Cardiac muscle cell (in vitro differentiated cells and primary cell): ENCODE results near the gene TMA7. TPM values are rescaled to one million over a fixed set of nuclear protein-coding genes. Genes with fewer than 3 reads are reported as not detected.

Experiments used
- DNase-seq, 2 donors: peaks; one replicate each; pipeline versions ENCODE4 v3.0.0 to v3.0.0-alpha.2; 2010 to 2017; ENCODE audit warnings: low read depth in 1 of 2, low spot score in 1 of 2
- H3K27ac ChIP-seq: fragments of 200-600 bp; sonication (generic); 2 replicates; pipeline ENCODE4 v1.5.1; 2016
- H3K27me3 ChIP-seq: fragments of 200-600 bp; sonication (generic); 2 replicates; pipeline ENCODE4 v1.6.0; 2016; ENCODE audit warnings: control low read depth
- H3K36me3 ChIP-seq: fragments of 200-600 bp; sonication (generic); 2 replicates; pipeline ENCODE4 v1.5.1; 2016; ENCODE audit warnings: control low read depth
- H3K4me1 ChIP-seq: fragments of 200-600 bp; sonication (generic); 2 replicates; pipeline ENCODE4 v1.8.1; 2017; ENCODE audit warnings: low read depth, mild to moderate bottlenecking, mixed run types
- H3K4me3 ChIP-seq: fragments of 200-600 bp; sonication (generic); 2 replicates; pipeline ENCODE4 v1.5.1; 2016; ENCODE audit warnings: mild to moderate bottlenecking
- H3K9me3 ChIP-seq: fragments of 200-600 bp; sonication (generic); 2 replicates; pipeline ENCODE4 v1.5.1; 2017; ENCODE audit warnings: low read depth, mild to moderate bottlenecking, control low read depth
- polyA plus RNA-seq: library from polyadenylated mRNA; unstranded; fragments of >200 nt; fragmentation: Nextera tagmentation; extraction: Ambion mirVana; gene quantifications from 2 replicates; pipeline ENCODE4 v1.2.1, GENCODE V29; 2016
- total RNA-seq: library from RNA; depleted of rRNA; stranded (reverse); fragments of >200 nt; gene quantifications from 2 replicates; pipeline ENCODE4 v1.2.3, GENCODE V29; 2016
- TF ChIP-seq, protein P1 (sequence below): IDR thresholded peaks from 2 replicates; pipeline ENCODE4 v1.5.1; 2012; ENCODE audit warnings: low read depth, mild to moderate bottlenecking, low read length

The TMA7 gene
- total and polyA plus RNA-seq, 2 experiments from 2014 or later = 172 to 609 TPM

GRCh38 chr3:48417529-48418108 lies 22.4 kb upstream of the TMA7 start:
- H3K36me3 ChIP-seq = peaks cover 11% of the 10 kb centered on the region
- H3K27me3 ChIP-seq = no peaks in the 10 kb centered on the region
- H3K4me1 ChIP-seq = no peaks in the 10 kb centered on the region
- no peak overlapping the region for H3K27ac ChIP-seq
- H3K9me3 ChIP-seq = no peaks in the 10 kb centered on the region
- no peak for DNase-seq
- H3K4me3 ChIP-seq = no peak overlapping the region
- TF ChIP-seq, protein P1, sequence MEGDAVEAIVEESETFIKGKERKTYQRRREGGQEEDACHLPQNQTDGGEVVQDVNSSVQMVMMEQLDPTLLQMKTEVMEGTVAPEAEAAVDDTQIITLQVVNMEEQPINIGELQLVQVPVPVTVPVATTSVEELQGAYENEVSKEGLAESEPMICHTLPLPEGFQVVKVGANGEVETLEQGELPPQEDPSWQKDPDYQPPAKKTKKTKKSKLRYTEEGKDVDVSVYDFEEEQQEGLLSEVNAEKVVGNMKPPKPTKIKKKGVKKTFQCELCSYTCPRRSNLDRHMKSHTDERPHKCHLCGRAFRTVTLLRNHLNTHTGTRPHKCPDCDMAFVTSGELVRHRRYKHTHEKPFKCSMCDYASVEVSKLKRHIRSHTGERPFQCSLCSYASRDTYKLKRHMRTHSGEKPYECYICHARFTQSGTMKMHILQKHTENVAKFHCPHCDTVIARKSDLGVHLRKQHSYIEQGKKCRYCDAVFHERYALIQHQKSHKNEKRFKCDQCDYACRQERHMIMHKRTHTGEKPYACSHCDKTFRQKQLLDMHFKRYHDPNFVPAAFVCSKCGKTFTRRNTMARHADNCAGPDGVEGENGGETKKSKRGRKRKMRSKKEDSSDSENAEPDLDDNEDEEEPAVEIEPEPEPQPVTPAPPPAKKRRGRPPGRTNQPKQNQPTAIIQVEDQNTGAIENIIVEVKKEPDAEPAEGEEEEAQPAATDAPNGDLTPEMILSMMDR = no peak

DNA sequence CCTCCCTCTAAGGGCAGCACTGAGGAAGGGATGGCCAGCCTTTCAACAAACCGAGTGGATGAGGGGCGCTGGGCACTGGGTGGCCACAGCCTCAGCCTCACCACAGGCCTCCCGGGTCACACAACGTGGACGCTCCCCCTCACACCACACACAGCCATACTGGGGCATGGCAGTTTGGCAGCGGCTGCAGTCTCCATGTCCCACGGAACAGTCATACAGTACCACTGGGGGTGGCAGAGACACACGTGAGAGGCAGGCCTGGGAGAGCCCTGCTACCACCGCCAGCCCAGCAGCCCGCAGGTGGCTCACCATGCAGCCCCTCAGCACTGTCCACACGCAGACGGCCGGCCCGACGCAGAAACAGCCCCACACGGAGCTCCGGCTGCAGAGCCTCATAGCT lies 21.9 kb upstream of the TMA7 start:
- TF ChIP-seq, protein P1 = no peak
- H3K27ac ChIP-seq = no peak overlapping the region
- no peak for DNase-seq
- no peak overlapping the region for H3K4me3 ChIP-seq
- H3K9me3 ChIP-seq = no peaks in the 10 kb centered on the region
- peaks cover 11% of the 10 kb centered on the region for H3K36me3 ChIP-seq
- H3K4me1 ChIP-seq = no peaks in the 10 kb centered on the region
- H3K27me3 ChIP-seq = no peaks in the 10 kb centered on the region

- Histone ChIP-seq H3K36me3 (peaks cover 11% of the 10 kb centered on the region), H3K9me3 (no peaks in the 10 kb centered on the region), H3K4me3 (no peak overlapping the region), H3K27me3 (no peaks in the 10 kb centered on the region), H3K27ac (no peak overlapping the region), H3K4me1 (no peaks in the 10 kb centered on the region)
- TF ChIP-seq, protein P1 = no peak
- no peak for DNase-seq
Measured at GRCh38 chr3:48418651-48419050, 21.4 kb upstream of the TMA7 start.

- no peak overlapping the region for H3K4me3 ChIP-seq
- DNase-seq = no peak
- H3K4me1 ChIP-seq = no peaks in the 10 kb centered on the region
- H3K27me3 ChIP-seq = no peaks in the 10 kb centered on the region
- TF ChIP-seq, protein P1 = no peak
- no peaks in the 10 kb centered on the region for H3K9me3 ChIP-seq
- H3K27ac ChIP-seq = no peak overlapping the region
- peaks cover 11% of the 10 kb centered on the region for H3K36me3 ChIP-seq
Measured at GRCh38 chr3:48419149-48419548, 20.9 kb upstream of the TMA7 start.

DNA sequence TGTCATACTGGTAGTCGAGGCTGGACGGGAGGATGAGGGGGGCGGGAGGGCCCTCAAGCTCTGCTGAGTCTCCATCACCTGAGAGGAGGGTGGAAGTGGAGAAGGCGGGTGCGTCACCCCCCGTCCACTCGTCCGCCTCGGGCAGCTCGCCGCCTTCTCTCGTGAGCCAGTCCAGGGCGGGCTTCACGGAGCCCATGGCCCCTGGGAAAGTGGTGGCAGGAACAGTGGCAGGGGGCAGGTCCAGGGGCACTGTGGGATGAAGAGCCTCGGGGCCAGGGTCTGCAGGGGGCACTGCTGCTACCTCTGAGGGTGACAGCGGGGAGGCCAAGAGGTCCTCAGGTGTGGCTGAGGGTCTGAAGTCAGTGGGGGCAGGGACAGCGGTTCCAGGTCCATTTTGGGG lies 20.5 kb upstream of the TMA7 start:
- no peak for DNase-seq
- H3K27me3 ChIP-seq = no peaks in the 10 kb centered on the region
- H3K4me1 ChIP-seq = no peaks in the 10 kb centered on the region
- H3K4me3 ChIP-seq = no peak overlapping the region
- TF ChIP-seq, protein P1 = no peak
- peaks cover 9% of the 10 kb centered on the region for H3K36me3 ChIP-seq
- no peaks in the 10 kb centered on the region for H3K9me3 ChIP-seq
- no peak overlapping the region for H3K27ac ChIP-seq

GRCh38 chr3:48420561-48420960 lies 19.5 kb upstream of the TMA7 start:
- Histone ChIP-seq H3K4me3 (no peak overlapping the region), H3K4me1 (peaks cover 8% of the 10 kb centered on the region), H3K36me3 (peaks cover 3% of the 10 kb centered on the region), H3K27ac (no peak overlapping the region), H3K27me3 (no peaks in the 10 kb centered on the region), H3K9me3 (no peaks in the 10 kb centered on the region)
- DNase-seq = no peak
- TF ChIP-seq, protein P1 = no peak
